ENCODE measurements around the gene CTPS2.

- no peak for TF ChIP-seq CTCF (IDR thresholded peaks at IDR 0.05 in 8 of 11, conservative IDR thresholded peaks at IDR 0.05 in 3 of 11)
- no peak for TF ChIP-seq POLR2A (IDR thresholded peaks at IDR 0.05)
Observed at GRCh38 chrX:16643176-16643575, 69.3 kb downstream of the CTPS2 start.

Measured in spleen (tissue), 7 donors.